Stimulated activated naive CD4-positive, alpha-beta T cell treated with Interleukin-2 at 50 U/mL for 16 hours (primary cell): ENCODE data around the gene SPNS2.

ENCODE experiments used
- DNase-seq: peaks from one replicate; lab custom pipeline; 2025; lab: John Stamatoyannopoulos, UW

SPNS2 gene

DNA sequence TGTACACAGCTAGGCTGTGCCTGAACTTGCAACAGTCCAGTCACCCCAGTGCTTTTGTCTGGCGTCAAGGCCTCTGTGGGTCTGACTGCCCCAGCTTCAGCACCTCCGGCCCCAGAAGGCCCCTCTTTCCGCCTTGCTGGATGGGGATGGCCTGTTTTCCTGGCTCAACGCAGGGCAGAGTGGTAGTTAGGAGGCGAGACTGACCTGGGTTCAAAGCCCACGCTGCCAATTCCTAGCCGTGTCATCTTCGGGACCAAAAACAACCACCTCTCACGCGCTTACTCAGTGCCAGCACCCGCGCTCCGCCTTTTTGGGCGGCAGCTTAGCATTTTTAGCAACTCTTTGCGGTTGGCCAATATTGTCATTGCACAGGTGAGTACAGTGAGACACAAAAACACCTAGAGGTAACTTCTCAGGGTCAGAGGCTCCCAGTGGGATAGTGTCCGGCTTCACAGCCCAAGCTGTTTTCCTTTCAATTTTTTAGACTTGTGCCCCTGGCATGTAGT is 51.9 kb downstream of the SPNS2 start:
- no peak for DNase-seq

DNA sequence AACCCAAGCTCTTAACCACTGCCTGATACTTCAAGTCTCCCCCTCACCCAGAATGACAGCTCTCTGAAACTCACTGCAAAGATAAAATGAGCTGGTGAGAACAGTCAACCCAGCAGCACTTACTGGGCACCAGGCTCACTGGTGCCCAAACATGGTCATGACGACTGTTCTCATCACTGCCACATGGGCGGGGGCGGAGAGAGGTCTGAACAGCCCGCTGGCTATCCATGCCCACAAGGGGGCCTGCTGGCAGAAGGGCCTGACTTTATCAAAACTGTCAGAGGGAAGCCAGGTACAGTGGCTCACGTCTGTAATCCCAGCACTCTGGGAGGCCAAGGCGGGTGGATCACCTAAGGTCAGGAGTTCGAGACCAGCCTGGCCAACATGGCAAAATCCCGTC is 52.5 kb downstream of the SPNS2 start:
- no peak for DNase-seq

DNA sequence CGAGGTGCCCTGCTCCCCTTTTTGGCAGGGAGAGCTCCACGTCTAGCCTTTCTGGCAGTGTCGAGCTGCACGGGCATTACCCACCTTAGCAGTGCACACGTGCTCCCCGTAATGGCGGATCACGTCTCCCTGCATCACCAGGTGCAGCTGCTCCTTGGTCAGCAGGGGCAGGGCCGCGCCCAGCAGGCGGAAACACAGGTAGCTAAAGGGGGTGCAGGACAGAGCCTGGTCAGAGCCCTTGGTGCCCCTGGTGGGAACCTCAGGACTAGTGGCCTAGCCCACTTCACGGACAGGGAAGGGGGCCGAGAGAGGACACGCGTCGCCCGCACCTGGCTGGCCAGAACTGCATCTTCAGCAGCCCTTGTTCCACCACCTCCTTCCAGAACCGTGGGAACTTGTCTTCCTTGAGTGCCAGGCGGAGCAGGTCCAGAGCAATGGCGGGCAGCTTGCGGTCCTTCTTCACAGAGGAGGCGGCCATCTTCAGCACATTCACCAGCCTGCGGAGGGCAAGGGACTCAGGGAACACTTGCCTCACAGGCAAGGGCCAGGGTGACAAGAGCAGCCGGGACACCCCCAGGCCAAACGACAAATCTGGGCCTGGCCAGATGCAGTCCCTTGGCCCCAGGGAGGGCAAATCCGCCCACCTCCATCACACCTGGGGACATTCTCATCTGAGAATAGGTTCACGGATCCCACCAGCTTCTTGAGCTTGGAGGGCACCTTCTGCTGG is 53.3 kb downstream of the SPNS2 start:
- no peak for DNase-seq

DNA sequence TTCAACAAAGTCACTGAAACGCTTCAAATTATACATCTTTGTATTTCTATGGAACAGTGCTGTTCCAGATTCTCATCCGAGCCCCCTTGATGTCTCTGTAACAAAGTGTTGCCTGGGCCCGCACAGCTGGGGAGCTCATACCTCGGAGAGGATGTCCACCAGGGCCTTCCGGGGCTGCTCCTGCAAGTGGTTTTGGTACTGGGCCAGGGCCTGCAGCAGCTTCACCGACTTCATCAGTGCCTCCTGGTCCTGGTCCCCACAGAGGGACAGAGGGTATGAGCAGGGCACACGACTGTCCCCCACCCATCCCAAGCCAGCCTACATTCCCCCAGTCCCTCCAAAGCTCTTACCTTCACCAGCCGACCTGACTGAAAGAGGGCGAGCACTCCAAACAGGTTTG is 55.0 kb downstream of the SPNS2 start:
- no peak for DNase-seq

GRCh38 chr17:4554441-4554996 is 55.8 kb downstream of the SPNS2 start:
- DNase-seq: no peak

DNA sequence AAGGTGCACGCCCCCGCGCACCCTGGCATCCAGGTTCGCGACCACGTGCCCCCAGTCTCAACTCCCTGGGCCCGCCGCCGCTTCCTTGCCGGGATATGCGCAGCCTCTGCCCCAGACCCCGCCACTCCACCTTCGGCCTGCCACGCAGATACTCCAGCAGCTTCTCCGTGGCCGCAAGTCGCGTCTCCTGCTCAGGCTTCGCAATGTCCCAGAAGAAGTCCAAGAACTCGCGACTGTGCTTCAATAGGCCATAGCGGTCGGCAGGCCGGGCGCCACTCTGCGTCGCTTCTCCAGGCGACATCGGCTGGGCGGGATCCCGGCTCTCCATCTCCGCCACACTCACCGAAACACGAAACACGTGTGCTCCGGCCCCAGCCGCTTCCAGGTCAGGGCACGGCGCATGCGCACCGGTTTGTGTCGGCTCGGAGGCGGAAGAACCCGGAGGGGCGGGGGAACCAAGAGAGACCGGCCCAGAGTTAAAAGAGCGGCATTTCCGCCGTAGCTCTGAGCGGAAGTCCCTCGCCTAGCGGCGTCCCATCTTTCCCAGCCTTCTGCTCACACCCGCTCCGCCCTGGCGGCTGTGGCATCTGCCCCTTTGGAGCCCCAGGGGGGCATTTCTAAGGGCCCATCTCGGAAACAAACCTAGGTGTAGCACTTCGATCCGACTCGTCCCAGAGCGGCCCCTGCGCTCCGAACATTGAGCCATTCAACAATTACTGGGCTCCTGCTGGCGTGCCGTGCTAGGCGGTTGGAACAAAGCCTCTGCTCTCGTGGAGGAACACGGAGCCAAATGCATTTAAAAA is 56.5 kb downstream of the SPNS2 start, which contains the start of gene MYBBP1A:
Gene MYBBP1A (minus strand): TSS at position 388 of the 803 bp plus-strand sequence. CDS start 60 bp downstream, at position 328.
- DNase-seq: peak; percentile 95

- DNase-seq: no peak
Measured at GRCh38 chr17:4555873-4556759, 57.4 kb downstream of the SPNS2 start.

DNA sequence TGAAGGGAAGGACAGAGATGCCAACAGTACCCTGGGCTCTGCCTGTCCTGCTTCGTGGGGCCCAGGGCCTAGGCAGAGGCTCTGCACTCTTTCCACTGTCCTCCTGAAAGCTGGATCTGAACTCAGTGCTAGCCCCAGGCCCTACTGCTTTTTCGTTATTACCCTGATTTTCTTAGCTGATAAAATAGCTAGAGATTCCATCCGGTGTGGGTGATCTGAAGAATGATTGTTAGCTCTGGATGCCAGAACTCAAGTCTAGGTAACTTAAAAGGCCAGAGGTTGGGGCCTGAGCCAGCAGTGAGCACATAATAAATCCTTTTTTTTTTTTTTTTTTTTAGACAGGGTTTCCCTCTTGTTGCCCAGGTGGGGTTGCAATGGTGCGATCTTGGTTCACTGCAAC is 58.3 kb downstream of the SPNS2 start:
- DNase-seq: no peak

GRCh38 chr17:4557626-4558346 is 59.1 kb downstream of the SPNS2 start:
- no peak for DNase-seq

DNA sequence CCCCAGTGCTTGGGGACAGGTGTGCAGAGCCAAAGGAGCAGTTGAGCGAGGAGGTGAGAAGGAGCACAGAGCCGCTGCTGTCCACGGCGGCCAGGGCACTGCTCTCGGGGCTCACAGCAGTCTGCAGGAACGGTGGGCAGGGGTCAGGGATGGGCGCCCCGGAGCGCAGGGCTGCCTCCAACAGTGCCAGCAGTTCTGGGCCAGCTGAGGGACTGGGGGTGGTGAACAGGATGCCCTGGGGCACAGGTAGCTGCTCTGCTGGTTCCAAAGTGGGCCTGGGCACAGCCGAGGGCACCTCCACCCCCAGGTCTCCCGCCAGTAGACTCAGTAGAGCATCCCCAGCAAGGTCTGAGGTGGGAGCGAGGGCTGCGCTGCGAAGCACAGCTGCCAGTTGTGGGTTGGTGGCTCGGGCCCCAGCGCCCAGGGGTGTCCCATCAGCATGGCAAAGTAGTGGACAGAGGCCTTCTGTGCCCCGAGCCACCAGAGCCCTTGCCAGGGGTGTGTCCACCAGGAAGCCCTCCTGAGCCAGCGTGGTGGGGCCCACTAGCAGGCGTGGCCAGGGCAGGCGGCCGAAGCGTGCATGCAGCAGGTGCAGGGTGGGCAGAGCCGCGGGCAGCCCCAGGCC is 59.8 kb downstream of the SPNS2 start:
- DNase-seq: no peak

GRCh38 chr17:4559139-4559791 is 60.6 kb downstream of the SPNS2 start:
- DNase-seq: no peak

DNA sequence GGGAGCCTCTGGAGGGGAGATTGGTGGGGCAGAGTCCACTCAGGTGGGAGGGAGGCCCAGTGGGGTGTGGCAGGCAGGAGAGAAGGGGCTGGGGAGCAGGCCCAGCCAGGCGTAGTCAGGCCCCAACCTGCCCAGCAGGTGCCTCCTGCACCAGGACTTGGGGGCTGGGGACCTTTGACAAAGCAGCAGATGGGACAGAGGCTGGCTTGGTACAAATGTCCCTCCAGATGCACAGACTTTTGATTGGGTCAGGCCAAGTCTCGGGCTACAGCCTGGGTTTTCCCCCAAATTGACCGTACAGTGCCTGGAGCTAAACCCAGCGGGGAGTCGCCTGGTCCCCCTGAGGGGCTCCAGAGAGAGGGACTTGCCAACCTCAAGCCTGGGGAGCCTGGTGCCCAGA is 61.3 kb downstream of the SPNS2 start:
- no peak for DNase-seq

DNA sequence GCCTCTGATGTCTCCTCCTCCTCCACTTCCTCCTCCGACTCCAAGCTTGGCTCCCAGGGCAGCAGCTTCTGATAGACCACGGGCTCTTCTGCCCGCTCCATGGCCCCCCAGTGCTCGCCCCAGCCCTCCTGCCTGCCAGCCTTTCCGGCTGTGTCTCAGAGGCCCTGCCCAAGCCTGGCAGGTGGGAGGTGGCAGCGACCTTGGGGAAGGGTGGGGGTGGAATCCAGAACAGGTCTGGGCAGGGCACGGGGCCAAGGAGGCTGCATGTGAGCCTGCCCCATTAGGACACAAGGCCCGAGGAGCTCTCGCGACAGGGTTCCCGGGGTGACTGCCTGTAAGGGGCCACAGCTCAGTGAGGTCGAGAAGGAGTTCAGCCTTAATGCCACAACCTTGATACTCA is 61.7 kb downstream of the SPNS2 start, which contains the start of gene GGT6:
Gene GGT6 (minus strand): TSS at position 157 of the 400 bp plus-strand sequence. CDS start 56 bp downstream, at position 101.
- no peak for DNase-seq

DNA sequence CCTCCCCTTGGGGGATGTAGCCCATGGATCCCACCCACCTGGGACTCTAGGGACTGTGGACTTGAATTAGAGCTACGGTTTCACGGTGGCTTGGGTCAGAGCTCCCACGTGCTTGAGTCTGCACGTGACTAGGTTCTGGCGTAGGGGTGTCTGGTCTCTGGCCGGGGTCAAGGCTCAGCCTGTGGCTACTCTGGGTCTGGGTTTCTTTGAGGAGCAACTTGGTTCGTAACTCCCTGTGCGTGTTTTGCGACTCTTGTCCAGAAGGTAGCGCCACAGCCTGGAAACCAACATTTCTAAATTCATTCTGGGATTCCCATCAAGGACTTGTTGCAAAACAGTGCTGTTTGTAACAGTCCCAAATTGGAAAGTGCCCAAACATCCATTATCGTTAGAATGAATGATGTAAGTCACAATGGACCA is 62.2 kb downstream of the SPNS2 start:
- DNase-seq: no peak

GRCh38 chr17:4562015-4562969 is 63.6 kb downstream of the SPNS2 start:
- DNase-seq: no peak

GRCh38 chr17:4565209-4566141 is 66.8 kb downstream of the SPNS2 start:
- peak; percentile 52 for DNase-seq

DNA sequence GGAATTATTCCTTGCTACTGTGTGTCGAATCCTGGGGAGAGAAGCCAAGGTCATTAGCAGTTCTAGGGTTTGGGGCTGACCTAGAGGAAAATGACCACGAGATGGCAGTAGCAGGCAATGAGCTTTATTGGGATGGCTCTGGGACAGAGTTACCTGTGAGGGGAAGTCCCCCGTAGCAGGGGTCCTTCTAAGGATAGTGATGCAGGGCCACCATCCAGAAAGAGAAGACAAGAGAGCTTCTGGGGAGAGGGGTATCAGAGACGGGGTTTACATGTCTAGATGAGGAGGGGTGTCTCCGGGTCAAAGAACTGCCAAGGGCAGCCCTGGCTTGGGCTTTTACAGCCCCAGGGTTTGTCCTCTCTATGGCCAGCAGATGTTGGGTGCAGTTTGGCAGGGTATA is 68.1 kb downstream of the SPNS2 start:
- peak; percentile 29 for DNase-seq

DNA sequence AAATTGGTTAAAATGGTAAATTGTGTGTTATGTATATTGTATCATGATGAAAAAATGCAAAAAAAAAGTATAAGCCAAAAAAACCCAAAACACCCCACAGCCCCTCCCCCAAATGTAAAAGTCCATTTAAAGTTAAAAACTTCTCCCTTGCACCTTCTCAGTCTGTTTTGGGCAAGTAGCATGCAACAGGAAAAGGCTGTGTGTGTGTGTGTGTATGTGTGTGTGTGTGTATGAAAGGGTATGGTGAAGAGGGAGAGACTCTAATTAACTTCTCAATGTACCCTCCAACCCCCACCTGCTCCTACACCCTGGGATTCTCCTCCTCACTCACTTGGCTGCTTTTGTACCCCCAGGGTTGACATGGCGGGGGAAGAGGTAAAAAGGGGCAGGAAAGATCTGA is 70.9 kb downstream of the SPNS2 start:
- no peak for DNase-seq
